ENCODE results near the gene CENPB. TPM values are rescaled to one million over a fixed set of nuclear protein-coding genes. Genes with fewer than 3 reads are reported as not detected.

Gene CENPB
- total RNA-seq, 4 donors from 2014 or later, result 39.8 to 61.9 (median 47.0) TPM

DNA sequence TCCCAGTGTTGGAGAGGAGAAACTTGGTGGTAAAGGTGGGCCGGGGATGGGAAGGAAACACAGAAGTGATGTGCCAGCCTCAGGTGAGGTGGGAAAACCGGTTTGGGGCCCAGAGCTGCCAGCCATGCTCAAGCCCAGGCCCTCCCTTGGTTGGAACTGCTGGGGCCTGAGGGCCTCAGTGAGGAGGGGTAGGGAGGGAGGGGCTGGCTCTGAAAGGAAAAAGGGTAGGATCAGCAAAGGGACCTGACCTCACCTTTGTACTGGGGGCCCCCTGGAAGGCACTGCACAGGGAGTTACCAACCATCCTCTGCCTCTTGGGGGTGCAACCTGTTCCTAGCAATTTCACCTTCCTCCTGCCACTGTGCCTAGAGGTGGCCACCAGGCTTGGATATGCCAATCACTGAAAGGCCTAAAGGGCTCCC, 3.5 kb downstream of the CENPB start:
- no peaks in the 10 kb centered on the region for H3K9me3 ChIP-seq
- DNase-seq, result no peak
- H3K4me3 ChIP-seq, result no peak overlapping the region
- H3K27me3 ChIP-seq, result no peaks in the 10 kb centered on the region
- TF ChIP-seq CTCF (IDR thresholded peaks at IDR 0.05), result no peak
- TF ChIP-seq POLR2A (IDR thresholded peaks at IDR 0.05), result no peak
- no peak overlapping the region for H3K27ac ChIP-seq
- peaks cover 0 to 11% (median 0%) of the 10 kb centered on the region in 3 donors for H3K36me3 ChIP-seq
- H3K4me1 ChIP-seq, result peaks cover 8 to 63% (median 18%) of the 10 kb centered on the region in 4 donors

DNA sequence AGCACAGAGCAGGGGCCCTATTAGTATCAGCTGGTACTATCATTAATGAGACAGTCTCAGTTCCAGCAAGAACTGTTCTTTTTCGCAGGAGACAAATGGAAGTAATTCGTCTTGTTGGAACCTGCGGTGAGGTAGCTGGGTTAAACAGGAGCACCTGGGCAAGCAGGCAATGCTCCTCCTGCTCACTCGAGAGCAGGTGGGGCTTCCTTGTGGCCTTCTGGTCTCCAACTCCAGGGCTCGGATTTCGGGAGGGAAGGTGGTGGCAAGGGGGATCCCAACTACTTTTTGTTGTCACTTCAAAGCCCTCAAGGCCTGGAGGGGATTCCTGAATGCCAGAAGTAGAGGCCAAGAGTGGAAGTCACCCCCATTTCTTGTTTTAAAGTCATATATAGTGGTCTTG, 3.9 kb downstream of the CENPB start:
- Histone ChIP-seq H3K36me3 (peaks cover 0 to 11% (median 0%) of the 10 kb centered on the region in 3 donors), H3K4me1 (peaks cover 8 to 63% (median 19%) of the 10 kb centered on the region in 4 donors), H3K4me3 (no peak overlapping the region), H3K27me3 (no peaks in the 10 kb centered on the region), H3K9me3 (no peaks in the 10 kb centered on the region), H3K27ac (no peak overlapping the region)
- no peak for TF ChIP-seq CTCF (IDR thresholded peaks at IDR 0.05)
- TF ChIP-seq POLR2A (IDR thresholded peaks at IDR 0.05), result no peak
- no peak for DNase-seq

DNA sequence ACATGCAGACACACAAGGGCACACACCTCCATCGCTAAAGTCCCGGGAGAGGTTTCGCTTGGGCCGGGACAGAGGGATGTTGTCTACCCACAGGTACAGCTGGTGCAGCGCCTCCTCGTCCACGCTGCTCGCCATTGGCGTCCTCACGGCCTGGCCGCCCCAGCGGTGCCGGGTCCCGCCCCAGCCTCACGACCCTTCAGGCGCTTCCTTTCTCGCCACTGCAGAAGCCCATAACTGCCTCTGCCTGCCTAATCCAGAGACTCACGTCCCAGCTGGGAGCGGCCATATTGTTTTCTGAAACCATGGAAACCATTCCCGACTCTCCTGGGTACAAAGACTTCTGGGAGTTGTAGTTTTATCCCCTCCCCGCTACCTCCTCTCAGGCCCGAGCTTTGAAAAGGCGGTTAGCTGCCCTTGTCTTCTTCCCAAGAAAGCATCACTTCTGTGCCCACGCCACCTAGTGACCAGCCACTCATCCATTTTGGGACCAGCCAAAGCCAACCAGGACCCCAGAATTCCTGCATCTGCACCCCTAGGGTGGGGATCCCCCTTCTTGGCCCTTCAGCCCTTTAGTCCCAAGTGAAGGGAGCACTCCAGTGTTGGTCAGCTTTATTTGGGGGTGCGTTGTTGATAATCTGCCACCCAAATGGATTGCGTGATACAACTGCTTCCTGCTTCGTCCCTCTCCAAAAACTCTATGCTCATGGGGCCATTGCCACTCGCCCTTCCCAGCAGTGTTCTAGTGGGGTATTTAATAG, 5.2 kb downstream of the CENPB start, which contains the start of gene SPEF1:
SPEF1 (minus strand) TSS at position 296 of the 758 bp plus-strand sequence; CDS start at position 135, 161 bp downstream.
- DNase-seq, result peak; percentile 60 to 87 (median 70)
- Histone ChIP-seq H3K4me1 (peaks cover 8 to 62% (median 17%) of the 10 kb centered on the region in 4 donors), H3K4me3 (peak within 1 kb of the TSS; percentile 7 to 43 (median 42)), H3K9me3 (no peaks in the 10 kb centered on the region), H3K36me3 (peaks cover 0 to 11% (median 0%) of the 10 kb centered on the region in 3 donors), H3K27me3 (no peaks in the 10 kb centered on the region), H3K27ac (peak within 1 kb of the TSS in 2 of 4 donors; percentile 2 to 40)
- TF ChIP-seq POLR2A (IDR thresholded peaks at IDR 0.05) (no peak), CTCF (IDR thresholded peaks at IDR 0.05) (peak in 2 of 6 experiments; percentile 28 to 34)

- H3K9me3 ChIP-seq, result no peaks in the 10 kb centered on the region
- no peak for DNase-seq
- H3K4me1 ChIP-seq, result peaks cover 4 to 40% (median 11%) of the 10 kb centered on the region in 4 donors
- TF ChIP-seq POLR2A (IDR thresholded peaks at IDR 0.05), result no peak
- TF ChIP-seq CTCF (IDR thresholded peaks at IDR 0.05), result no peak
- H3K4me3 ChIP-seq, result no peak overlapping the region
- no peaks in the 10 kb centered on the region for H3K27me3 ChIP-seq
- no peak overlapping the region for H3K27ac ChIP-seq
- H3K36me3 ChIP-seq, result peaks cover 0 to 2% (median 0%) of the 10 kb centered on the region in 3 donors
Measured at GRCh38 chr20:3778976-3779375, 7.6 kb downstream of the CENPB start.

- no peak for TF ChIP-seq POLR2A (IDR thresholded peaks at IDR 0.05)
- peak in 2 of 6 experiments; percentile 2 to 8 for TF ChIP-seq CTCF (IDR thresholded peaks at IDR 0.05)
- Histone ChIP-seq H3K27me3 (no peaks in the 10 kb centered on the region), H3K36me3 (no peaks in the 10 kb centered on the region), H3K4me3 (peak overlapping the region; percentile 34 to 59 (median 56)), H3K27ac (peak overlapping the region in 1 of 4 donors; percentile 69), H3K9me3 (no peaks in the 10 kb centered on the region), H3K4me1 (peaks cover 4 to 30% (median 11%) of the 10 kb centered on the region in 4 donors)
- DNase-seq, result peak; percentile 69 to 83 (median 70)
Measured at GRCh38 chr20:3777716-3778629, 8.6 kb downstream of the CENPB start.
